GM12878 (cell line): ENCODE data around the gene GRIFIN.

ENCODE experiments used
- CTCF ChIP-seq, 3 experiments: IDR thresholded peaks in 2 of 3; conservative IDR thresholded peaks in 1 of 3; 2 replicates each; pipeline ENCODE4 v1.5.1; 2011; ENCODE audit warnings: low read depth in 3 of 3, low read length in 3 of 3, mild to moderate bottlenecking in 3 of 3, control low read depth in 2 of 3, moderate library complexity in 2 of 3, inconsistent platforms in 1 of 3, mixed read lengths in 1 of 3; ENCODE audit not compliant: control insufficient read depth in 2 of 3, insufficient read depth in 1 of 3; ENCODE audit errors: extremely low read depth in 1 of 3
- ESRRA ChIP-seq: IDR thresholded peaks from 2 replicates; pipeline ENCODE4 v1.6.1; 2012; ENCODE audit warnings: mild to moderate bottlenecking, low read length, improper control_type of control experiment
- POLR2A ChIP-seq: IDR thresholded peaks from 2 replicates; pipeline ENCODE4 v1.6.1; 2011; ENCODE audit warnings: low read depth, mild to moderate bottlenecking, low read length

- TF ChIP-seq ESRRA = no peak
- no peak for TF ChIP-seq POLR2A
- TF ChIP-seq CTCF (IDR thresholded peaks at IDR 0.05 in 2 of 3, conservative IDR thresholded peaks at IDR 0.05 in 1 of 3; ENCODE audit: control insufficient read depth in 2 of 3, extremely low read depth in 1 of 3, insufficient read depth in 1 of 3, low read depth in 3 of 3, low read length in 3 of 3) = no peak
Observed at GRCh38 chr7:2475678-2476015, 551 bp downstream of the GRIFIN start.
